Eye (tissue), 1 donor: ENCODE data around the gene LRTM2.

Experiments used
- DNase-seq: peaks from one replicate; pipeline ENCODE4 v3.0.0-alpha.2; 2015

The LRTM2 gene

GRCh38 chr12:1870998-1871917 lies 50.9 kb downstream of the LRTM2 start:
- no peak for DNase-seq

- no peak for DNase-seq
Observed at GRCh38 chr12:1872001-1872400, 51.6 kb downstream of the LRTM2 start.

- DNase-seq = no peak
Observed at GRCh38 chr12:1872448-1872847, 52.1 kb downstream of the LRTM2 start.

GRCh38 chr12:1873531-1874510 lies 53.5 kb downstream of the LRTM2 start:
- peak; percentile 30 for DNase-seq

- no peak for DNase-seq
Observed at GRCh38 chr12:1875608-1876007, 55.2 kb downstream of the LRTM2 start.

- DNase-seq = no peak
Observed at GRCh38 chr12:1876086-1876485, 55.7 kb downstream of the LRTM2 start.

- DNase-seq = no peak
Observed at GRCh38 chr12:1877169-1877878, 57.0 kb downstream of the LRTM2 start.

- no peak for DNase-seq
Observed at GRCh38 chr12:1878214-1878613, 57.8 kb downstream of the LRTM2 start.

GRCh38 chr12:1878695-1879094 lies 58.3 kb downstream of the LRTM2 start:
- DNase-seq = no peak

- no peak for DNase-seq
Observed at GRCh38 chr12:1879633-1880032, 59.3 kb downstream of the LRTM2 start.

GRCh38 chr12:1880153-1880845 lies 59.9 kb downstream of the LRTM2 start:
- DNase-seq = no peak

- no peak for DNase-seq
Observed at GRCh38 chr12:1880876-1881275, 60.5 kb downstream of the LRTM2 start.

- no peak for DNase-seq
Observed at GRCh38 chr12:1881301-1881700, 60.9 kb downstream of the LRTM2 start.

GRCh38 chr12:1881936-1882335 lies 61.6 kb downstream of the LRTM2 start:
- DNase-seq = no peak

GRCh38 chr12:1882405-1882804 lies 62.0 kb downstream of the LRTM2 start:
- DNase-seq = no peak

- DNase-seq = no peak
Observed at GRCh38 chr12:1882850-1883470, 62.6 kb downstream of the LRTM2 start.

GRCh38 chr12:1883513-1883912 lies 63.1 kb downstream of the LRTM2 start:
- DNase-seq = no peak

- DNase-seq = no peak
Observed at GRCh38 chr12:1884651-1885050, 64.3 kb downstream of the LRTM2 start.

- DNase-seq = no peak
Observed at GRCh38 chr12:1885082-1885596, 64.8 kb downstream of the LRTM2 start.

- DNase-seq = no peak
Observed at GRCh38 chr12:1885599-1886245, 65.4 kb downstream of the LRTM2 start.
